ENCODE data around the gene KRT75.

DNA sequence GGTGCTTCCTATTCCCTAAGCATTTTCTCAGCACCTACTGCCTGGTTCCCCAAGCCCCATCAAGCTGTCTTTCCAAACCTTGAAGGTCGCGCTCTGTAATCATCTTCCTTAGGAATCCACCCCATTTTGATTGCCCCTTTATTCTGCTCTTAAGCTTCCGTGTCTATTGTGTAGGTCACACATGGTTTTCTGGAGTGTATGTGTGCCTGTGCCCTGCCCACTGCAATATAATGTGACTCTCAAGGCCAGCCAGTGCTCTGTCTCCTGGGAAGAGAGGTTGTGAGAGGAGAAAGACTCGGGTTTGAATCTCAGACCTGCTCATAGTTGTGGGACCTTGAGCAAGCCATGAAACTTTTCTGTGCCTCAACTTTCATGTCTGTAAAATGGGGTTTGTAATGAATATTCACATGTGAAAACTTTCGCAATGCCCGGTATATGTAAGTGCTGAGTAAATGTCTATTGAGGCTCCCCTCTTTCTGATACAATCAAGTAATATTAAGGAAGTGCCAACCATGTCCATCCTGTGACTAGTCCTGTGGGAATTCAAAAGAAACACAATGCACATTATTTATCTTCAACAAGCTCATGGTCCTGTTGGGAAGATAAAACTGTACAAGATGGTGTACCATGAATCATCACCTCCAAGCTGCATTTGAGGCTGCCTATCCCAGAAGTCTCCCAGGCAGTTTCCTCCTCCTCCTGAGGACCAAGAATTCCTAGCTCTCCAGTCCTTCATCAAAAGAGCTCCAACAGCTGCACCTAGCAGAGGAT, 774 bp upstream of the KRT75 start:
- TF ChIP-seq POLR2A (IDR thresholded peaks at IDR 0.05; ENCODE audit: low read depth, low read length) (no peak), POLR2AphosphoS5 (IDR thresholded peaks at IDR 0.05; ENCODE audit: low read depth, low read length) (no peak)

Measured in GM12892 (cell line).